Parathyroid adenoma (tissue), 2 donors: ENCODE measurements around the gene SMPD1.
A peak's percentile ranks its signal among the peaks of the same experiment; 100 is the strongest.

Experiments used
- H2AFZ ChIP-seq: fragments of 300-600 bp; sonication (generic); one replicate; pipeline ENCODE4 v1.7.0; 2017; ENCODE audit warnings: antibody characterized with exemption, mild to moderate bottlenecking
- H3K27ac ChIP-seq: fragments of 300-600 bp; sonication (generic); one replicate; pipeline ENCODE4 v1.7.0; 2017
- H3K27me3 ChIP-seq: fragments of 300-600 bp; sonication (generic); one replicate; pipeline ENCODE4 v1.7.0; 2017; ENCODE audit warnings: low read length; ENCODE audit not compliant: control insufficient read depth, insufficient read depth
- H3K36me3 ChIP-seq: fragments of 300-600 bp; sonication (generic); one replicate; pipeline ENCODE4 v1.7.0; 2017; ENCODE audit warnings: low read length; ENCODE audit not compliant: control insufficient read depth, insufficient read depth
- H3K4me1 ChIP-seq: fragments of 300-600 bp; sonication (generic); one replicate; pipeline ENCODE4 v1.7.0; 2017; ENCODE audit warnings: control low read depth
- H3K4me2 ChIP-seq: fragments of 300-600 bp; sonication (generic); one replicate; pipeline ENCODE4 v1.7.0; 2017; ENCODE audit warnings: low read length
- H3K4me3 ChIP-seq: fragments of 300-600 bp; sonication (generic); one replicate; pipeline ENCODE4 v1.7.0; 2017; ENCODE audit warnings: low read depth, low read length
- H3K79me2 ChIP-seq: fragments of 300-600 bp; sonication (generic); one replicate; pipeline ENCODE4 v1.7.0; 2017; ENCODE audit warnings: control low read depth
- H3K9ac ChIP-seq: fragments of 300-600 bp; sonication (generic); one replicate; pipeline ENCODE4 v1.7.0; 2017; ENCODE audit warnings: mild to moderate bottlenecking
- H3K9me3 ChIP-seq: fragments of 300-600 bp; sonication (generic); one replicate; pipeline ENCODE4 v1.7.0; 2017; ENCODE audit warnings: low read length; ENCODE audit not compliant: control insufficient read depth
- TF ChIP-seq, protein P1 (sequence below): fragments of 300-600 bp; sonication (generic); IDR thresholded peaks from one replicate; pipeline ENCODE4 v1.7.0; 2017; ENCODE audit warnings: antibody characterized with exemption, mild to moderate bottlenecking
- donor health status: primary hyperparathyroidism.

The SMPD1 gene

DNA sequence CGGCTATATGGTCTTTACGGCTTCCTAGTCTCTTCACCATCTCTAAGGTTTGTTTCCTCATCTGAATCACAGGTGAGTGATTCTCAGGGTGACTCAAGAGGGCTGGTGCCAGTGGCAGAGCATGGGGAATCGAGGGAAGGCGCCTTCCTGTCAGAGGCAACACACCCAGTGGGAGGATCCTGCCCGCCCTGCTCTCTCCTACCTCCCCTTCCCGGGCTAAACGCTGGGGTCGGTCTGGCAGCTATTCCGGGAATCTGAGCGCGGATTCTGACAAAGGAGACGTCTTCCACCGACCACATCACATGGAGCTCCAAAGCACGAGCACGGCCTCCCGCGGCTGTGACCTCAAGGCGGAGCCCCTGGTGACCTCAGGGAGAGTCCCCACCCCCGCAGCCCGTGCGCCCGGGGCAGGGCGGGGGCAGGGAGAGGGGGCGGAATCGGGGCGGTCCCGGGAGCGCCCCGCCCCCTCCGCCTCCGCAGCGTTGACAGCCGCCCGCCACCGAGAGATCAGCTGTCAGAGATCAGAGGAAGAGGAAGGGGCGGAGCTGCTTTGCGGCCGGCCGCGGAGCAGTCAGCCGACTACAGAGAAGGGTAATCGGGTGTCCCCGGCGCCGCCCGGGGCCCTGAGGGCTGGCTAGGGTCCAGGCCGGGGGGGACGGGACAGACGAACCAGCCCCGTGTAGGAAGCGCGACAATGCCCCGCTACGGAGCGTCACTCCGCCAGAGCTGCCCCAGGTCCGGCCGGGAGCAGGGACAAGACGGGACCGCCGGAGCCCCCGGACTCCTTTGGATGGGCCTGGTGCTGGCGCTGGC lies at the start of gene SMPD1:
SMPD1 (plus strand) TSS at position 570 of the 813 bp plus-strand sequence; CDS start at position 695, 125 bp downstream.
- Histone ChIP-seq H3K4me3 (peak within 1 kb of the TSS; percentile 73), H3K27ac (peak within 1 kb of the TSS; percentile 82)
- TF ChIP-seq, protein P1, sequence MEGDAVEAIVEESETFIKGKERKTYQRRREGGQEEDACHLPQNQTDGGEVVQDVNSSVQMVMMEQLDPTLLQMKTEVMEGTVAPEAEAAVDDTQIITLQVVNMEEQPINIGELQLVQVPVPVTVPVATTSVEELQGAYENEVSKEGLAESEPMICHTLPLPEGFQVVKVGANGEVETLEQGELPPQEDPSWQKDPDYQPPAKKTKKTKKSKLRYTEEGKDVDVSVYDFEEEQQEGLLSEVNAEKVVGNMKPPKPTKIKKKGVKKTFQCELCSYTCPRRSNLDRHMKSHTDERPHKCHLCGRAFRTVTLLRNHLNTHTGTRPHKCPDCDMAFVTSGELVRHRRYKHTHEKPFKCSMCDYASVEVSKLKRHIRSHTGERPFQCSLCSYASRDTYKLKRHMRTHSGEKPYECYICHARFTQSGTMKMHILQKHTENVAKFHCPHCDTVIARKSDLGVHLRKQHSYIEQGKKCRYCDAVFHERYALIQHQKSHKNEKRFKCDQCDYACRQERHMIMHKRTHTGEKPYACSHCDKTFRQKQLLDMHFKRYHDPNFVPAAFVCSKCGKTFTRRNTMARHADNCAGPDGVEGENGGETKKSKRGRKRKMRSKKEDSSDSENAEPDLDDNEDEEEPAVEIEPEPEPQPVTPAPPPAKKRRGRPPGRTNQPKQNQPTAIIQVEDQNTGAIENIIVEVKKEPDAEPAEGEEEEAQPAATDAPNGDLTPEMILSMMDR: no peak

DNA sequence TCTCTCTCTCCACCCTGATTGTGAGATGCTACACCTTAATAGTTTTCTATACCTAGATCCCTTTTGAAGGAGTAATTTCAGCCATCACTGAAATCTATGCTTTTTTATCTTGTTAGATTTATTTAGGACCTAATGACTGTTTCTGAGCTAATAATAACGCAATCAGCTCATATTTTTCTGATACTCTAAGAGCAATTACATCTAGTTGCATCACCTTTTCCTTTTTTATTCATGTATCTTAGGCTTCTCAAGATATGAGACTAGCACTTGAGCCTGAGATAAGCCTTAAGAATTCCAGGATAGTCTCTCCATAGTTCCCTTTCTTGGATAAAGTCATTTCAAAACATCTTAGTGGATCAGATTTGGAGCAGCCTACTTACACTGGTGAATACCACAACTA lies 44.9 kb upstream of the SMPD1 start:
- H3K27ac ChIP-seq: no peak overlapping the region

More for the DNA sequence above, at the start of gene SMPD1:
- no peaks in the 10 kb centered on the region for H3K9me3 ChIP-seq
- peaks cover 3% of the 10 kb centered on the region for H3K4me1 ChIP-seq
- peak within 1 kb of the TSS; percentile 2 for H3K9ac ChIP-seq
- peak within 1 kb of the TSS; percentile 91 for H2AFZ ChIP-seq
- H3K36me3 ChIP-seq: no peaks in the 10 kb centered on the region
- peak within 1 kb of the TSS; percentile 87 for H3K4me2 ChIP-seq
- H3K27me3 ChIP-seq: no peaks in the 10 kb centered on the region
- H3K79me2 ChIP-seq: no peaks in the 10 kb centered on the region

DNA sequence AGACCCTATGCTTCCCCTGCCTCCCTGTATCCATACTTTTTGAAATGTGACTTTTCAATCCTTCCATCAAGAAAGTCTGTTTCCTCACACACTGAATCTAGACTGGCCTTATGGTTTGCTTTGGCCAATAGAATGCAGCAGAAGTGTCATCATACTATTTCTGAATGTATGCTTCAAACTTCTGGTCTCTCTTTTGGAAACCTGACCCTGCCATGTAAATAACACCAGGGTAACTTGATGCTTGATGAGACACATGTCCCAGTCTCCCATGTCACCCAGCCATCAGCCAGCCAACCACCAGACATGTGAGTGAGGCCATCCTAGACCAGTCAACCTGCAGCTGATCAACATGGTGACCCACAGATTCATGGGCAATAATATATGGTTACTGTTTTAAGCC lies 40.2 kb upstream of the SMPD1 start:
- no peak overlapping the region for H3K4me3 ChIP-seq
- H3K9ac ChIP-seq: no peak overlapping the region
- TF ChIP-seq, protein P1: no peak
- no peaks in the 10 kb centered on the region for H3K9me3 ChIP-seq
- H3K27me3 ChIP-seq: no peaks in the 10 kb centered on the region
- H3K27ac ChIP-seq: no peak overlapping the region
- H2AFZ ChIP-seq: no peak overlapping the region
- no peaks in the 10 kb centered on the region for H3K79me2 ChIP-seq
- no peak overlapping the region for H3K4me2 ChIP-seq
- H3K4me1 ChIP-seq: no peaks in the 10 kb centered on the region
- no peaks in the 10 kb centered on the region for H3K36me3 ChIP-seq

More for the DNA sequence above, 44.9 kb upstream of the SMPD1 start:
- H3K36me3 ChIP-seq: no peaks in the 10 kb centered on the region
- H3K4me1 ChIP-seq: no peaks in the 10 kb centered on the region
- no peak overlapping the region for H3K4me3 ChIP-seq
- no peak overlapping the region for H3K9ac ChIP-seq
- no peak overlapping the region for H2AFZ ChIP-seq
- TF ChIP-seq, protein P1: no peak
- H3K79me2 ChIP-seq: no peaks in the 10 kb centered on the region
- H3K27me3 ChIP-seq: no peaks in the 10 kb centered on the region
- H3K4me2 ChIP-seq: no peak overlapping the region
- no peaks in the 10 kb centered on the region for H3K9me3 ChIP-seq

DNA sequence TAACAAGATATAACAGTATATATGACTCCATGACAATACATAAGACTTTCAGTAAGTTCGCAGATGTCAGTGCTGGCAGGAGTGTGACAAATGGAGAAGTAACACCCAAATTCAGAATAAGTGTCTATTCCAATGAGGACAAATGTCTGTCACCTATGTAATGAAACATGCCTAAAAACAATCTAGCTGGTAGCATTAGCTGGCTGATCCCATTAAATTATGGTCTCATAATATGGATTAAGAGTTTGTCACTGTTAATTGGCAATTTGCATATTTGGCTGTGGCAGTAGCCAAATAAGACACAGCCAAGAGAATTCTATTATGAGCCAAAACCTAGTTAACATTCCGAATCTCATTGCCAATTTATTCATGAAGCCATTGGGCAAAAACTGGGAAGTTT lies 39.8 kb upstream of the SMPD1 start:
- Histone ChIP-seq H3K4me1 (no peaks in the 10 kb centered on the region), H3K4me2 (no peak overlapping the region), H3K9me3 (no peaks in the 10 kb centered on the region), H3K27me3 (no peaks in the 10 kb centered on the region), H3K36me3 (no peaks in the 10 kb centered on the region), H3K4me3 (no peak overlapping the region), H2AFZ (no peak overlapping the region), H3K79me2 (no peaks in the 10 kb centered on the region), H3K9ac (no peak overlapping the region), H3K27ac (no peak overlapping the region)
- TF ChIP-seq, protein P1: no peak
